Prostate gland (tissue), 2 donors: ENCODE data around the gene OR2AG1. TPM values are rescaled to one million over a fixed set of nuclear protein-coding genes. Genes with fewer than 3 reads are reported as not detected.

ENCODE experiments used
- DNase-seq: peaks from one replicate; pipeline ENCODE4 v3.0.0-alpha.2; 2019; ENCODE audit warnings: low spot score
- H3K27ac ChIP-seq, 2 donors: fragments of 200-600 bp; sonication (generic); 2 replicates each; pipeline ENCODE4 v1.5.1; 2017 to 2019
- H3K27me3 ChIP-seq: fragments of 200-600 bp; sonication (generic); replicated peaks from 2 replicates; pipeline ENCODE4 v1.5.1; 2019; ENCODE audit not compliant: insufficient read depth
- H3K36me3 ChIP-seq, 2 donors: fragments of 200-600 bp; sonication (generic); 1 replicate in 1 of 2; 2 replicates in 1 of 2; pipeline versions ENCODE4 v1.5.1 to v1.8.1; 2017 to 2019
- H3K4me1 ChIP-seq: fragments of 200-600 bp; sonication (generic); replicated peaks from 2 replicates; pipeline ENCODE4 v1.5.1; 2019
- H3K4me3 ChIP-seq, 2 donors: fragments of 200-600 bp; sonication (generic); 2 replicates each; pipeline ENCODE4 v1.5.1; 2017 to 2019
- H3K9me3 ChIP-seq: fragments of 200-600 bp; sonication (generic); 2 replicates; pipeline ENCODE4 v1.5.1; 2017
- CTCF ChIP-seq, 4 experiments: fragments of 200-600 bp in 2 of 4; fragments of 450-650 bp in 2 of 4; sonication (generic) in 2 of 4; IDR thresholded peaks; 1 replicate in 3 of 4; 2 replicates in 1 of 4; pipeline ENCODE4 v1.5.1; 2016 to 2019; ENCODE audit warnings: antibody characterized with exemption in 4 of 4, mild to moderate bottlenecking in 2 of 4, moderate library complexity in 2 of 4
- POLR2A ChIP-seq: fragments of 450-650 bp; IDR thresholded peaks from one replicate; pipeline ENCODE4 v1.6.1; 2016; ENCODE audit warnings: antibody characterized with exemption, mild to moderate bottlenecking
- POLR2AphosphoS5 ChIP-seq: sonication (generic); formaldehyde crosslinking; IDR thresholded peaks from one replicate; pipeline ENCODE4 v1.6.1; 2017; ENCODE audit warnings: antibody characterized with exemption
- WGBS: methylation state at CpG from one replicate; pipeline ENCODE4 v1.1.5; 2018; 5-methylcytosine and 5-hydroxymethylcytosine counted together
- intact Hi-C: fragments of 100-400 bp; cut with DNase I; formaldehyde crosslinking; loops from one replicate; pipeline ENCODE4 v1.14.2; 2022
- total RNA-seq, 2 donors: library from RNA; depleted of rRNA; stranded (reverse); fragments of >200 nt; gene quantifications; one replicate each; pipeline ENCODE4 v1.1.0, GENCODE V29; 2016

Gene OR2AG1
- total RNA-seq, 2 donors from 2014 or later: not detected

- Histone ChIP-seq H3K4me1 (no peaks in the 10 kb centered on the region), H3K9me3 (no peaks in the 10 kb centered on the region), H3K36me3 (no peaks in the 10 kb centered on the region), H3K27me3 (no peaks in the 10 kb centered on the region), H3K27ac (no peak overlapping the region), H3K4me3 (no peak overlapping the region)
- TF ChIP-seq POLR2A: no peak
- WGBS: 65% methylated on average over 6 of the region's 6 CpGs
- DNase-seq: no peak
- intact Hi-C loops: no loop called here
Observed at GRCh38 chr11:6833356-6833755, 50.5 kb downstream of the OR2AG1 start.

- WGBS: 70% methylated on average over 1 of the region's 1 CpG
- TF ChIP-seq CTCF (IDR thresholded peaks at IDR 0.05): no peak
- TF ChIP-seq POLR2AphosphoS5: no peak
- TF ChIP-seq POLR2A: no peak
Observed at GRCh38 chr11:6834021-6834420, 51.2 kb downstream of the OR2AG1 start.

More at GRCh38 chr11:6834021-6834420, 51.2 kb downstream of the OR2AG1 start:
- Histone ChIP-seq H3K27me3 (no peaks in the 10 kb centered on the region), H3K9me3 (no peaks in the 10 kb centered on the region), H3K27ac (no peak overlapping the region), H3K4me1 (no peaks in the 10 kb centered on the region), H3K4me3 (no peak overlapping the region), H3K36me3 (no peaks in the 10 kb centered on the region)
- no peak for DNase-seq
- intact Hi-C loops: no loop called here

Other genes with a start within 250 kb of the OR2AG1 start
- gene RRP8, start 179.4 kb upstream of the OR2AG1 start, total RNA-seq: 10 to 100 TPM; 16.4 to 16.6 TPM
- gene ILK, start 179.2 kb upstream of the OR2AG1 start, total RNA-seq: 100 to 1,000 TPM; 172 to 195 TPM
- gene TAF10, start 170.8 kb upstream of the OR2AG1 start, total RNA-seq: 100 to 1,000 TPM; 130 to 193 TPM
- gene TPP1, start 163.6 kb upstream of the OR2AG1 start, total RNA-seq: 100 to 1,000 TPM in 1 of 2 donors, 10 to 100 TPM in 1; 94.6 to 147 TPM
- 10 to 100 TPM; 11.2 to 17.4 TPM for gene DCHS1, start 127.2 kb upstream of the OR2AG1 start, total RNA-seq
- gene MRPL17, start 99.7 kb upstream of the OR2AG1 start, total RNA-seq: 10 to 100 TPM; 18.3 to 44.6 TPM
- under 1 TPM; 0.55 to 0.91 TPM for gene OR2AG2, start 11.0 kb upstream of the OR2AG1 start, total RNA-seq
- gene OR6A2, start 16.7 kb downstream of the OR2AG1 start, total RNA-seq: under 1 TPM in 1 of 2 donors, not detected in 1; 0.57 TPM
- gene OR10A5, start 62.7 kb downstream of the OR2AG1 start, total RNA-seq: not detected
- gene OR10A2, start 80.0 kb downstream of the OR2AG1 start, total RNA-seq: not detected
- gene OR10A4, start 93.6 kb downstream of the OR2AG1 start, total RNA-seq: not detected
- 1 to 10 TPM in 1 of 2 donors, not detected in 1; 1.2 TPM for gene OR2D2, start 109.5 kb downstream of the OR2AG1 start, total RNA-seq
- gene OR2D3, start 138.0 kb downstream of the OR2AG1 start, total RNA-seq: not detected
- gene ZNF215, start 143.4 kb downstream of the OR2AG1 start, total RNA-seq: 1 to 10 TPM; 2.5 to 2.6 TPM
- 1 to 10 TPM; 3.1 to 3.6 TPM for gene ZNF214, start 237.3 kb downstream of the OR2AG1 start, total RNA-seq
- gene NLRP14, start 237.5 kb downstream of the OR2AG1 start, total RNA-seq: 1 to 10 TPM in 1 of 2 donors, under 1 TPM in 1; 0.27 to 1.1 TPM